HEK293 (cell line): ENCODE measurements around the gene NIP7.

ENCODE experiments used
- CTCF ChIA-PET: fragments of 350-600 bp; formaldehyde crosslinking; extraction: SDS; loops from one replicate; lab custom pipeline; 2021; ENCODE audit warnings: antibody characterized with exemption; lab: Yijun Ruan, JAX
- POLR2A ChIA-PET: fragments of 300-600 bp; formaldehyde crosslinking; extraction: SDS; loops from one replicate; lab custom pipeline; 2020; ENCODE audit warnings: antibody characterized with exemption, inconsistent platforms; lab: Yijun Ruan, JAX
- H3K27ac ChIP-seq: fragments of 200-500 bp; sonication (Bioruptor generic); 2 replicates; pipeline ENCODE4 v1.5.1; 2014; ENCODE audit warnings: low read depth, low read length, control low read depth, inconsistent platforms; ENCODE audit errors: extremely low read depth
- H3K36me3 ChIP-seq, 2 experiments: fragments of 200-500 bp in 1 of 2; sonication (Bioruptor generic) in 1 of 2; 1 replicate in 1 of 2; 2 replicates in 1 of 2; pipeline ENCODE4 v1.5.1; 2014 to 2017; ENCODE audit warnings: inconsistent platforms in 2 of 2, low read length in 2 of 2; ENCODE audit not compliant: control insufficient read depth in 2 of 2, insufficient read depth in 1 of 2
- H3K4me1 ChIP-seq: fragments of 200-500 bp; sonication (Bioruptor generic); 2 replicates; pipeline ENCODE4 v1.5.1; 2014; ENCODE audit warnings: mild to moderate bottlenecking, low read length, inconsistent platforms; ENCODE audit not compliant: control insufficient read depth, insufficient read depth
- H3K4me3 ChIP-seq: 2 replicates; pipeline ENCODE4 v1.5.1; 2011; ENCODE audit warnings: low read depth, mild to moderate bottlenecking, control low read depth, low read length, moderate library complexity
- H3K9me3 ChIP-seq: fragments of 200-500 bp; sonication (Bioruptor generic); 2 replicates; pipeline ENCODE4 v1.5.1; 2014; ENCODE audit warnings: low read depth, low read length, inconsistent platforms; ENCODE audit not compliant: control insufficient read depth, insufficient read depth
- BCL11B ChIP-seq: fragments of 450-650 bp; formaldehyde crosslinking; IDR thresholded peaks from 2 replicates; pipeline ENCODE4 v1.5.1; 2016; ENCODE audit warnings: low read depth, missing biosample characterization, missing genetic modification characterization
- GLIS1 ChIP-seq: fragments of 450-650 bp; formaldehyde crosslinking; IDR thresholded peaks from 2 replicates; pipeline ENCODE4 v1.5.1; 2016; ENCODE audit warnings: missing biosample characterization, missing genetic modification characterization
- MYNN ChIP-seq: fragments of 450-650 bp; formaldehyde crosslinking; IDR thresholded peaks from 2 replicates; pipeline ENCODE4 v1.5.1; 2016; ENCODE audit warnings: missing biosample characterization, missing genetic modification characterization, borderline replicate concordance
- SCRT2 ChIP-seq: fragments of 450-650 bp; formaldehyde crosslinking; IDR thresholded peaks from 2 replicates; pipeline ENCODE4 v1.5.1; 2016; ENCODE audit warnings: missing biosample characterization, missing genetic modification characterization
- SP7 ChIP-seq: fragments of 450-650 bp; formaldehyde crosslinking; IDR thresholded peaks from 2 replicates; pipeline ENCODE4 v1.5.1; 2016; ENCODE audit warnings: missing biosample characterization, missing genetic modification characterization
- ZBTB7A ChIP-seq: fragments of 450-650 bp; formaldehyde crosslinking; IDR thresholded peaks from 2 replicates; pipeline ENCODE4 v1.5.1; 2016; ENCODE audit warnings: low read depth, missing biosample characterization, missing genetic modification characterization
- ZIC2 ChIP-seq: fragments of 450-650 bp; formaldehyde crosslinking; IDR thresholded peaks from 2 replicates; pipeline ENCODE4 v1.5.1; 2016; ENCODE audit warnings: missing biosample characterization, missing genetic modification characterization
- ZNF112 ChIP-seq: fragments of 450-650 bp; formaldehyde crosslinking; IDR thresholded peaks from 2 replicates; pipeline ENCODE4 v1.5.0; 2017; ENCODE audit warnings: missing biosample characterization, missing genetic modification characterization
- ZNF169 ChIP-seq: fragments of 450-650 bp; formaldehyde crosslinking; IDR thresholded peaks from 2 replicates; pipeline ENCODE4 v1.5.1; 2016; ENCODE audit warnings: missing biosample characterization, missing genetic modification characterization
- ZNF248 ChIP-seq: fragments of 450-650 bp; formaldehyde crosslinking; IDR thresholded peaks from 2 replicates; pipeline ENCODE4 v1.5.1; 2017; ENCODE audit warnings: missing biosample characterization, missing genetic modification characterization
- ZNF292 ChIP-seq: fragments of 450-650 bp; formaldehyde crosslinking; IDR thresholded peaks from 2 replicates; pipeline ENCODE4 v1.5.1; 2016; ENCODE audit warnings: low read depth, missing biosample characterization, missing genetic modification characterization, borderline replicate concordance
- ZNF341 ChIP-seq: fragments of 450-650 bp; formaldehyde crosslinking; IDR thresholded peaks from 2 replicates; pipeline ENCODE4; 2016; ENCODE audit warnings: low read depth, missing biosample characterization, missing genetic modification characterization
- ZNF362 ChIP-seq: fragments of 450-650 bp; formaldehyde crosslinking; IDR thresholded peaks from 2 replicates; pipeline ENCODE4 v1.5.1; 2016; ENCODE audit warnings: missing biosample characterization, missing genetic modification characterization
- ZNF416 ChIP-seq: fragments of 450-650 bp; formaldehyde crosslinking; IDR thresholded peaks from 2 replicates; pipeline ENCODE4 v1.5.1; 2016; ENCODE audit warnings: missing biosample characterization, missing genetic modification characterization
- ZNF501 ChIP-seq: fragments of 450-650 bp; formaldehyde crosslinking; IDR thresholded peaks from 2 replicates; pipeline ENCODE4 v1.5.1; 2016; ENCODE audit warnings: missing biosample characterization, missing genetic modification characterization
- ZNF610 ChIP-seq: fragments of 450-650 bp; formaldehyde crosslinking; IDR thresholded peaks from 2 replicates; pipeline ENCODE4 v1.5.1; 2016; ENCODE audit warnings: missing biosample characterization, missing genetic modification characterization, borderline replicate concordance
- ZNF658 ChIP-seq: fragments of 450-650 bp; formaldehyde crosslinking; IDR thresholded peaks from 2 replicates; pipeline ENCODE4; 2016; ENCODE audit warnings: missing biosample characterization, missing genetic modification characterization
- ZNF704 ChIP-seq: fragments of 450-650 bp; formaldehyde crosslinking; IDR thresholded peaks from 2 replicates; pipeline ENCODE4 v1.5.1; 2016; ENCODE audit warnings: missing biosample characterization, missing genetic modification characterization
- TF ChIP-seq, protein P1 (sequence below): fragments of 450-650 bp; formaldehyde crosslinking; IDR thresholded peaks from 2 replicates; pipeline ENCODE4 v1.5.1; 2016; ENCODE audit warnings: missing biosample characterization, missing genetic modification characterization
- TF ChIP-seq, protein P2 (sequence below): fragments of 450-650 bp; formaldehyde crosslinking; IDR thresholded peaks from 2 replicates; pipeline ENCODE4 v1.5.1; 2016; ENCODE audit warnings: missing biosample characterization, missing genetic modification characterization
- TF ChIP-seq, protein P3 (sequence below): fragments of 450-650 bp; formaldehyde crosslinking; IDR thresholded peaks from 2 replicates; pipeline ENCODE4 v1.5.1; 2016; ENCODE audit warnings: missing biosample characterization, missing genetic modification characterization
- TF ChIP-seq, protein P4 (sequence below): fragments of 450-650 bp; formaldehyde crosslinking; IDR thresholded peaks from 2 replicates; pipeline ENCODE4 v1.5.1; 2016; ENCODE audit warnings: missing biosample characterization, missing genetic modification characterization

NIP7 gene

GRCh38 chr16:69321080-69321479 lies 18.5 kb upstream of the NIP7 start (continued):
- TF ChIP-seq MYNN (tag by site-specific recombination) = no peak
- no peak for TF ChIP-seq BCL11B (tag by site-specific recombination)
- TF ChIP-seq ZNF292 (tag by site-specific recombination) = no peak
- TF ChIP-seq ZNF658 = no peak
- TF ChIP-seq, protein P1, sequence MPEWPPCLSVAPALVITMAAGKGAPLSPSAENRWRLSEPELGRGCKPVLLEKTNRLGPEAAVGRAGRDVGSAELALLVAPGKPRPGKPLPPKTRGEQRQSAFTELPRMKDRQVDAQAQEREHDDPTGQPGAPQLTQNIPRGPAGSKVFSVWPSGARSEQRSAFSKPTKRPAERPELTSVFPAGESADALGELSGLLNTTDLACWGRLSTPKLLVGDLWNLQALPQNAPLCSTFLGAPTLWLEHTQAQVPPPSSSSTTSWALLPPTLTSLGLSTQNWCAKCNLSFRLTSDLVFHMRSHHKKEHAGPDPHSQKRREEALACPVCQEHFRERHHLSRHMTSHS = no peak
- TF ChIP-seq ZNF501 (tag by site-specific recombination) = no peak
- TF ChIP-seq ZNF610 (tag by site-specific recombination) = no peak

DNA sequence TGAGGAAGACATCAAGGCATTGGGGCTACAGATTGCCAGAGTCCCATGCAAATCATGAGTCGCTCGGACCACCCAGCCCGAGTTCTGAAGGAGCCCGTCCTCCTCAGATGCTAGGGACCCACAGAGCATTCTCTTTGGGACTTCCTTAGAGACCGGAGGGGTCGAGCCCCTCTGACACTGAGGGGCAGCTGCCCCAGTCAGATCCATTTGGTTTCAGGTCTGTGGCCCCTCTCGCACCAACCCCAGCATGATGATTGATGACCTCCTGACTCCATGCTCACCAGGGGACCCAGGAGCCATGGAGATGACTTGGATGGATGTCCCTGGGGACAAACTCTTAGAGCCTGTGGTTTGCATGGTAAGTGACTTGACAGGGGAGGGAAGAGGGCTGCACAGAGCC lies 17.2 kb upstream of the NIP7 start:
- ChIA-PET CTCF (no interaction called here), POLR2A (no interaction called here)

GRCh38 chr16:69323415-69323814 lies 16.2 kb upstream of the NIP7 start:
- CTCF ChIA-PET = interaction anchor here (0.6 kb wide), 1 partner anchor 112 kb away, joined by 4 read pairs; no protein-coding TSS in a partner anchor
- no peak for TF ChIP-seq MYNN (tag by site-specific recombination)
- no peak for TF ChIP-seq ZBTB7A
- TF ChIP-seq, protein P2, sequence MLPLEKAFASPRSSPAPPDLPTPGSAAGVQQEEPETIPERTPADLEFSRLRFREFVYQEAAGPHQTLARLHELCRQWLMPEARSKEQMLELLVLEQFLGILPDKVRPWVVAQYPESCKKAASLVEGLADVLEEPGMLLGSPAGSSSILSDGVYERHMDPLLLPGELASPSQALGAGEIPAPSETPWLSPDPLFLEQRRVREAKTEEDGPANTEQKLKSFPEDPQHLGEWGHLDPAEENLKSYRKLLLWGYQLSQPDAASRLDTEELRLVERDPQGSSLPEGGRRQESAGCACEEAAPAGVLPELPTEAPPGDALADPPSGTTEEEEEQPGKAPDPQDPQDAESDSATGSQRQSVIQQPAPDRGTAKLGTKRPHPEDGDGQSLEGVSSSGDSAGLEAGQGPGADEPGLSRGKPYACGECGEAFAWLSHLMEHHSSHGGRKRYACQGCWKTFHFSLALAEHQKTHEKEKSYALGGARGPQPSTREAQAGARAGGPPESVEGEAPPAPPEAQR (tag by site-specific recombination) = no peak
- TF ChIP-seq, protein P3, sequence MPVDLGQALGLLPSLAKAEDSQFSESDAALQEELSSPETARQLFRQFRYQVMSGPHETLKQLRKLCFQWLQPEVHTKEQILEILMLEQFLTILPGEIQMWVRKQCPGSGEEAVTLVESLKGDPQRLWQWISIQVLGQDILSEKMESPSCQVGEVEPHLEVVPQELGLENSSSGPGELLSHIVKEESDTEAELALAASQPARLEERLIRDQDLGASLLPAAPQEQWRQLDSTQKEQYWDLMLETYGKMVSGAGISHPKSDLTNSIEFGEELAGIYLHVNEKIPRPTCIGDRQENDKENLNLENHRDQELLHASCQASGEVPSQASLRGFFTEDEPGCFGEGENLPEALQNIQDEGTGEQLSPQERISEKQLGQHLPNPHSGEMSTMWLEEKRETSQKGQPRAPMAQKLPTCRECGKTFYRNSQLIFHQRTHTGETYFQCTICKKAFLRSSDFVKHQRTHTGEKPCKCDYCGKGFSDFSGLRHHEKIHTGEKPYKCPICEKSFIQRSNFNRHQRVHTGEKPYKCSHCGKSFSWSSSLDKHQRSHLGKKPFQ (tag by site-specific recombination) = no peak
- TF ChIP-seq ZNF341 (tag by site-specific recombination) = no peak
- no peak for TF ChIP-seq ZNF416 (tag by site-specific recombination)
- TF ChIP-seq ZNF704 (tag by site-specific recombination) = no peak
- no peak for TF ChIP-seq ZNF248 (tag by site-specific recombination)
- no peak for TF ChIP-seq ZNF169 (tag by site-specific recombination)
- TF ChIP-seq ZNF362 (tag by site-specific recombination) = no peak
- TF ChIP-seq, protein P4, sequence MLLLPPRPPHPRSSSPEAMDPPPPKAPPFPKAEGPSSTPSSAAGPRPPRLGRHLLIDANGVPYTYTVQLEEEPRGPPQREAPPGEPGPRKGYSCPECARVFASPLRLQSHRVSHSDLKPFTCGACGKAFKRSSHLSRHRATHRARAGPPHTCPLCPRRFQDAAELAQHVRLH (tag by site-specific recombination) = no peak

More for the DNA sequence above, 17.2 kb upstream of the NIP7 start:
- H3K9me3 ChIP-seq = no peaks in the 10 kb centered on the region
- no peak overlapping the region for H3K27ac ChIP-seq
- no peak overlapping the region for H3K4me3 ChIP-seq
- peaks cover 13 to 91% of the 10 kb centered on the region in 2 experiments; a peak in 2 of 3 replicates for H3K36me3 ChIP-seq
- H3K4me1 ChIP-seq = peaks cover 4% of the 10 kb centered on the region; the same call in 1 of the 2 replicates
- TF ChIP-seq SP7 (peak; percentile 50), GLIS1 (tag by site-specific recombination) (peak; percentile 30; the same call in 1 of the 2 replicates), SCRT2 (no peak), ZIC2 (tag by site-specific recombination) (peak; percentile 30; the same call in 1 of the 2 replicates), ZNF112 (tag by site-specific recombination) (no peak)

More at GRCh38 chr16:69323415-69323814, 16.2 kb upstream of the NIP7 start:
- Histone ChIP-seq H3K27ac (no peak overlapping the region), H3K36me3 (peaks cover 23 to 95% of the 10 kb centered on the region in 2 experiments; a peak in 2 of 3 replicates), H3K4me3 (no peak overlapping the region), H3K9me3 (no peaks in the 10 kb centered on the region), H3K4me1 (peaks cover 5% of the 10 kb centered on the region)
- POLR2A ChIA-PET = interaction anchor here (0.6 to 1.2 kb wide), 2 partner anchors 8 to 12 kb away, joined by 3 to 6 read pairs; no protein-coding TSS in a partner anchor
